ENCODE measurements around the gene CFAP92.

CFAP92 gene

GRCh38 chr3:128965280-128965679, 28.6 kb downstream of the CFAP92 start:
- no peak for TF ChIP-seq CTCF (IDR thresholded peaks at IDR 0.05; ENCODE audit: insufficient read depth, low read depth, low read length, missing control alignments)
- no peak overlapping the region for H3K4me3 ChIP-seq (ENCODE audit: low read depth, low read length)
- no peak for DNase-seq (ENCODE audit: low read depth)

GRCh38 chr3:128956440-128956839, 37.4 kb downstream of the CFAP92 start:
- no peak for DNase-seq (ENCODE audit: low read depth)
- TF ChIP-seq CTCF (IDR thresholded peaks at IDR 0.05; ENCODE audit: insufficient read depth, low read depth, low read length, missing control alignments), result no peak
- no peak overlapping the region for H3K4me3 ChIP-seq (ENCODE audit: low read depth, low read length)

- no peak overlapping the region for H3K4me3 ChIP-seq (ENCODE audit: low read depth, low read length)
- peak; percentile 14 for DNase-seq (ENCODE audit: low read depth)
- no peak for TF ChIP-seq CTCF (IDR thresholded peaks at IDR 0.05; ENCODE audit: insufficient read depth, low read depth, low read length, missing control alignments)
Measured at GRCh38 chr3:128950223-128950938, 43.5 kb downstream of the CFAP92 start.

DNA sequence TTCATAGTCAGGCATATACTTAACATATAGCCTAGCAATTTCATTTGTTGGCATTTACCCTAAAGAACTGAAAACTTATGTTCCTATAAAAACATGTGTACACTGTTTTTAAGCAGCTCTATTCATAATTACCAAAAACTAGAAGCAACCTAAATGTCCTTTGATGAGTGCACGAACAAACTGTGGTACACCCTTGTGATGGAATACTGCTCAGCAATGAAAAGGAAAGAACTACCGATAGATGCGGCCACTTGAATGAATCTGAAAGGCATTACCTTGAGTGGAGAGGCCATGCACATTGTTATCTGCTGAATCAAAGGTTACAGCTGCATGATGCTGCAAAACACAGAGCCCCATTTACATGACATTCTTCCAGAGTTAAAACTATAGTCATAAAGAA, 44.7 kb downstream of the CFAP92 start:
- no peak for DNase-seq (ENCODE audit: low read depth)
- H3K4me3 ChIP-seq (ENCODE audit: low read depth, low read length), result no peak overlapping the region
- no peak for TF ChIP-seq CTCF (IDR thresholded peaks at IDR 0.05; ENCODE audit: insufficient read depth, low read depth, low read length, missing control alignments)

DNA sequence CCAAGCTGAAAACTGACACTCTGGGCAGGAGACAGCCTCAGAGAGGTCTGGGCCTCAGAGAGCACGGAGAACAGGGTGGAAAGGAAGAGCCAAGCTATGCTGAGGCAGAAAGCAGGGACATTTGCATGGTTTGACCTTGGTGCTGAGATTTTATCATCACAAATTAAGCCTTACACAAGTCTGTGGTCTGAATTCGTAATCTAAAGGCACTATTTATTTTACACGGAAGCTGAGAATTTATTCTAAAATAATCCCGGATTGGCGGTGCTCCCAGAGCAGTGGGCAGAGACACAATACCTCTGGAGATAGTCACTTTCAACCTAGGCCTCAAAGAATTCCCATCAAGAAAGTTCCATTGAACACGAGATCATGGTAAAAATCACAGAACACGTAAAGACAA, 47.5 kb downstream of the CFAP92 start:
- H3K4me3 ChIP-seq (ENCODE audit: low read depth, low read length), result no peak overlapping the region
- TF ChIP-seq CTCF (IDR thresholded peaks at IDR 0.05; ENCODE audit: insufficient read depth, low read depth, low read length, missing control alignments), result no peak
- no peak for DNase-seq (ENCODE audit: low read depth)

DNA sequence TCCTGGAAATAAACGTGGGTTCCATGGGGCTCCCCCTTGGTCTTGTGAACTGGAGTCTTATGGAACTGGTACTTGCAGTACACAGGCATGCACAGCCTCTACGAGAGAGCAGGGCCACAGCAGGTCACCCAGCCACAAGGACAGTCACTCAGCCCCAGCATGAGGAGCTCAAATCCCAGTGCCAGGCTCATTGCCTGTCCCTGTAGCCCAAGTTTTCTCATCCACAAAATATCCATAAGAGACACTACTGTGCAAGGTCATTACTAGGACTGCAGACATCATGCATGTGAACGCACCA, 48.0 kb downstream of the CFAP92 start:
- no peak for TF ChIP-seq CTCF (IDR thresholded peaks at IDR 0.05; ENCODE audit: insufficient read depth, low read depth, low read length, missing control alignments)
- no peak for DNase-seq (ENCODE audit: low read depth)

More for the DNA sequence above, 48.0 kb downstream of the CFAP92 start:
- H3K4me3 ChIP-seq (ENCODE audit: low read depth, low read length), result no peak overlapping the region
